GM19240 (cell line): ENCODE measurements around the gene TRABD2B.

Source experiments
- DNase-seq: peaks from one replicate; pipeline ENCODE4 v3.0.0; 2011; ENCODE audit warnings: low spot score; ENCODE audit not compliant: insufficient read length

Gene TRABD2B

DNA sequence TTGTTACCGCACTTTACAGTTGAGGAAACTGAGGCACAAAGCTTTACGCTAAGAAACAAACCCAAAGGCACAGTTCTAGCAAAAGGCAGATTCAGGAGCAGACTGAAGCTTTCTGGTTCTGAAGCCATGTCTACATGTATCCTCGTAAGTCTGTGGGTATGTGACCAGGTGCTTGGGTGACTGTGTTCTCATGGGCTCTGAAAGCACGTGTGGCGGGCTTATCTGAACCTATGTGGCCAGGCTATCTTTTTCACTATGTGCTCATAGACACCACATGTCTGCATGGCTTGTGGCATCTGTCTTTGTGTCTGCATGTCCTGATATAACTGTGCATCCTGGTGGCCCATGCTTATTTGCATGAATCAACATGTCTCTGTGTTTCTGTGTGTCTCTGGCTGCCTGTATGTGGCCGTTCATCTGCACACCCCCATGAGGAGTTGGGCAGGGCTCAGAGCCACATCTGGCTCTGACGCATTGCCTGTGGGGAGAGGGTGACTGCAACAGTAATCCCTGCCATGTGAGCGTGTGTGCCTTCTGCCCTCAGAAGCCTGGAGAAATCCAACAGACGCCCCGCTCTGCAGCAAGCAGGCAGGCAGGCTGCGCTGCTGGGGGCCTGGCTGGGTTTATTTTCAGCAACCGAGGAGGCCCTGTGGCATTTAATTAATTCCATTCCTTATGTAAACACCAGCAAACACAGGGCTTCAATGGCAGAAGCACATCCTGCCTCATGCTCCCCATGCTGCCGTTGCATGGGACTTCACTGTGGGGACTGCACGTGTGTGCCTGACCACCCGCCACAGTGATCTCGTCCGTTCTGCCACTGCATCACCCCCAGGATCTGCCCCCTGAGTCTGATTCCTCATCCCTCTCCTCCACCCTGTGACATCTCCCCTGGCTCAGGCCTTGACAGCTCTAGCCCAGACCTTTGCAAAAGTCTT, 115.4 kb downstream of the TRABD2B start:
- no peak for DNase-seq

DNA sequence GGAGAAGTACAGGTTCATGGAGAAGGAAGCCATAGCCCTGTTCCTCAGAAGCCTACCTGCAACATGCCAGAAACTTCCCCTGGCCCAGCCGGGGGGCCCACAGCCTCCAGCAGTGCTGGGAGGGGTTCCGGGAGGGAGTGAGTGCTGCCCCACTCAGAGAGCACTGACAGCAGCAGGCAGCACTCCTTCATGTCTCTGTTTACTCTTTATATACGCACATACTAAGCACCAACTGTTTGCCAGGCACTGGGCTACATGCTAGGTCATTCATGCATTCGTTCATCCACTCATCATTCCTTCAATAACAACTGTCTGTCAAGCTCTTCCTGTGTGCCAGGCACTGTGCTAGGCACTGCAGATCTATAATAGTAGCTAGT, 120.6 kb downstream of the TRABD2B start:
- no peak for DNase-seq

DNA sequence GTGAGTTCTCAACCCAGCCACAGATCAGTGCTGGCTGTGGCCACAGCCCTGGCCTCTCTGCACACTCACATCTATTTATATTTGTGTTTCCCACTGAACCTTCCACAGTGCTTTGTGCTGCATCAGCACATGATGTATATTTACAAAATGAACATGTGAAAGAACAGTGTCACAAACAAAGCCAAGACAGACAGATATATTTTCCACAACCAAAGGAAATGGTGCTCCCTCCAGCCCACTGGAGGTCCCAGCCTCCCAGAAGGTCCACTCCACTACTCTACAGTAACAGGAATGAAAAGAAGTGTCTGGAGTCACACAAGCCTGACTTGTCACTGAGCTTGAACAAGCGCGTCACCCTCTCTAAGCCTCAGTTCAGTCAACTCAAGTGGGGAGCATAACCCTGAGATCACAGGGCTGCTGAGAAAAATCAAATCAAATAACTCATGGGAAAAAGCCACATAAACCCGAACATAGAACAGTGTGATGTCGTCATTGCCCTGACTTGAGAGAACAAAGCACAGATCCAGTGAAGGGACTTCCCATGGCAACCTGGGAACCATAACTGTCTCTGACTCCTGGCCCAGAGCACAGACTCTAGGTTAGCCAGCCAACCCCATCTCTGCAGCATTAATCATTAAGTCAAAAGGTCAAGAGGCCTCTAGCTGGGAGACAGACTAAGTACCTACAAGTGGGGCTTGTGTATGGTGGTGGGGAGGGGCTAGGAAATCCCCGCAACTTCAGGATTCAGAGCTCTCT, 121.2 kb downstream of the TRABD2B start:
- no peak for DNase-seq

DNA sequence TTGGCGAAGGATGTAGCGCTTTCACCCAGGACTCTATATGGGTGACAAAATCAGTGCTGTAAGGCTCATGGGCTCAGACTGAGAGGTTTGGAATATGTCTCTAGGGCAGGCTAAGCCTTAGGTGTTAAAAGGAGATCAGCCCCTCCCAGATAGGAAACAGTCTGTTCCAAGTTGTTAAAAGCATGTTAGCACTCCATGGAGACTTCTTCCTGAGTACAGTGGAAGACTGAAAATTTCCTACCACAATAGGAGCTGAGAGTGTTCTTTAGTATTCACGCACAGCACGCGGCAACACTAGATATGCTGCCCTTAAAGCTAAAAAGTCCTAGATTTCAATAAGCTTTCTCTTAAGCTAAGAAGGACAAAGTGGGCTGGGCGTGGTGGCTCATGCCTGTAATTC, 122.1 kb downstream of the TRABD2B start:
- DNase-seq, result no peak

DNA sequence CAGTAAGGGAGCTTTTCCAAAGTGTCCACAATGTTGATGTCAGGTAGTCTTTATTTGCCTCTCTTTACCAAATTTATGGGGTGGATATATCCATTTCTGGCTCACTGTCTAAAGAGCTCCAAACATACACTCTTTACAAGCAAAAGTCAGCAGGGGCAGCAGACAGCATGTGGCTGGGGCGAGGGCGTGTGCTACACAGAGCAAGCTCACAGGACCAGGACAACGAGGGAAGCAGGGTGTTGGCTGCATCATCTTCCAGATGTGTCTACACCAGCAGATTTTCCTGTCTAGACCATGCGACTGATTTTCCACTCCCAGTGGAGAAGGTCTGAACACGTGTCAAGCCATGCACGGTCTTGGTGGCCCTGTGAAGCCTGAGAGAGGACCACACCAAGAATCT, 123.8 kb downstream of the TRABD2B start:
- no peak for DNase-seq

DNA sequence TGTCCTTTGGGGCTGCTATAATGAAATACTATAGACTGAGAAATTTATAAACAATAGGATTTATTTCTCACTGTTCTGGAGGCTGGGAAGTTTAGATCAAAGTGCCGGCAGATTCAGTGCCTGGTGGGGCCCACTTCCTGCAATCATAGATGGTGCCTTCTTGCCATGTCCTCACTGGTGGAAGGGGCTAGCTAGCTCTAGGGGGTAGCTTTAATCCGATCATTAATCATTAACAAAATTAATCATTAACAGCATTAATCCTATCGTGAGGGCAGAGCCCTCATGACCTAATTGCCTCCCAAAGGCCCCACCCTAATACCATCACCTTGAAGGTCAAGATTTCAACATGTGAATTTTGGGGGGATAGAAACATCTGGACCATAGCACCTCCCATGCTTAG, 124.3 kb downstream of the TRABD2B start:
- no peak for DNase-seq

DNA sequence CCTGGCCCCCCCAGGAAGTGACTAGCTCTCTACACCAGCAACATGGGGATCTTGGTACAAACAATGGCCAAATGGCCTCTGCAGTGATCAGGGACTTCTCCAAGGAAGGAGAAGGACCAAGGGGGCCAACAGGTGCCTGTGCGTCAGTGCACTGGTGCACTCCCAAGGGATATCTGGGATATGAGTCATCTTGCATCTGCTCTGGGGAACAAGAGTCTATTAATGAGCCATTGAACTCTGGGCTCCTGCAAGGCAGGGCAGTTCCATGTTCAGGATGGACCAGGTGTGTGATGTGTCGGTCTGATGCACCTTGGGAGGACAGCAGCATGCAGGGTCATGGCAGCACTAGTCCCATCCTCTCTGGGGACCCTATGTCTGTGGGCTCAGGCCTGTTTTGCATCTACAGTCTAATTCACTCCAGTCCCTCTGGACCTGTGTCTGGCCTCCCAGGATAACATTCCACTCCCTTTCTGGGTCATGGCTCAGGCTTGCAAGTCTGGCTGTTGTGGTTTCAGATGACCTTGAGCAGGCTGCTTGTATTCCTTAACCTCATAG, 125.3 kb downstream of the TRABD2B start:
- no peak for DNase-seq

DNA sequence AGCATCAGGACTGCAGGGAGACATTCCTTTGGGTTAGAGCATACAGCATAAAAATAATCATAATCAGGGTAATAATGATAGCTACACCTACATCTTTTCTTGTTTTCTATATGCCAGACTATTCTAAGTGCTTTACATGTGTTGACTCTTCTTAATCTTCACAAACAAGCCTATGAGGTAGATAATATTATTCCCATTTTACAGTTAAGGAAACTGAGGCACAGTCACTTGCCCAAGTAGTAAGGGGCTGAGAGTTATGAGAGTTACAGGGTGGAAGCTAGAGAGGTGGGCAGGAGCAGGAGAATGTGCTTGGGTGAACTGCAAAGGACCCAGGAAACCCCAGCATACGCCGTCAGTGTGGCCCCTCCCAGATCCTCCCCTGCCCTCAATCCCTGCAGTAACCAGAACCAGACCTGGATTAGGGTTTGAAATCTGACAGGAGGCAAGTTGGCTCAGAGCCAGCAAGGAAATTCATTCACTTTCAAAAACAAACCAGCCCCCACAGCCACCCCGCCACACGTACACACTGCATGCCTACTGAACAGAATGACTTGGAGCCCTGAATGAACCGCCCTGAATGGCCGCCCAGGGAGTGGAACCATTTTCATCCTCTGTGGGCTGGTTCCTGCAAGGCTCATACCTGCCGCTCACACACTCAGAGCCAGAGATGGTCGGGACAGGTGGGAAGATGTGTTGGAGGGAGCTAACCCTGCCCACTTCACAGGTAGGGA, 126.1 kb downstream of the TRABD2B start:
- DNase-seq, result no peak

DNA sequence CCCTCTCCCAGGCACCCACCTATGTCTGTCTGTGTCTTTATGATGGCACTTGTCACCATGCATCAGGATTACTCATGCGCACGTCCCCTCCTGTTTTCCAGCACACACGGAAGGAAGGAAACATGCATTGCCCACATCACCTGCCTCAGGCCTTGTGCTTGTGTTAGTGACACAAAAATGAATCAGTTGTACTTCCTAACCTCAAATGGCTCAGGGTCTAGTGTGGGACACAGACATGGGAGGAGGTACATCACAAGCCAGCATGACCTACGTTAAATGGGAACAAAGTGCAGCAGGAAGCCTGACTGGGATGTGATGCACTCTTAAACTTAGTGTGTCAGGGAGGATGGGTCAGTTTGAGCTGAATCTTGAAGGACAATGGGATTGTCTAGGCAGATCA, 126.7 kb downstream of the TRABD2B start:
- no peak for DNase-seq

DNA sequence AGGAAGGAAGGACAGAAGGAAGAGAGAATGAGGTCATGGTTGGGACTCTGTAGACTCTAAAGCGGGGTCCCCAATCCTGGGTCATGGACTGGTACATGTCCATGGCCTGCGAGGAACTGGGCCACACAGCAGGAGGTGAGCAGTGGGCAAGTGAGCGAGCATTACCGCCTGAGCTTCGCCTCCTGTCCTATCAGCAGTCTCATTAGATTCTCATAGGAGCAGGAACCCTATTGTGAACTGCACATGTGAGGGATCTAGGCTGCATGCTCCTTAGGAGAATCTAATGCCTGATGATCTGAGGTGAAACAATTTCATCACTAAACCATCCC, 128.9 kb downstream of the TRABD2B start:
- DNase-seq, result no peak

DNA sequence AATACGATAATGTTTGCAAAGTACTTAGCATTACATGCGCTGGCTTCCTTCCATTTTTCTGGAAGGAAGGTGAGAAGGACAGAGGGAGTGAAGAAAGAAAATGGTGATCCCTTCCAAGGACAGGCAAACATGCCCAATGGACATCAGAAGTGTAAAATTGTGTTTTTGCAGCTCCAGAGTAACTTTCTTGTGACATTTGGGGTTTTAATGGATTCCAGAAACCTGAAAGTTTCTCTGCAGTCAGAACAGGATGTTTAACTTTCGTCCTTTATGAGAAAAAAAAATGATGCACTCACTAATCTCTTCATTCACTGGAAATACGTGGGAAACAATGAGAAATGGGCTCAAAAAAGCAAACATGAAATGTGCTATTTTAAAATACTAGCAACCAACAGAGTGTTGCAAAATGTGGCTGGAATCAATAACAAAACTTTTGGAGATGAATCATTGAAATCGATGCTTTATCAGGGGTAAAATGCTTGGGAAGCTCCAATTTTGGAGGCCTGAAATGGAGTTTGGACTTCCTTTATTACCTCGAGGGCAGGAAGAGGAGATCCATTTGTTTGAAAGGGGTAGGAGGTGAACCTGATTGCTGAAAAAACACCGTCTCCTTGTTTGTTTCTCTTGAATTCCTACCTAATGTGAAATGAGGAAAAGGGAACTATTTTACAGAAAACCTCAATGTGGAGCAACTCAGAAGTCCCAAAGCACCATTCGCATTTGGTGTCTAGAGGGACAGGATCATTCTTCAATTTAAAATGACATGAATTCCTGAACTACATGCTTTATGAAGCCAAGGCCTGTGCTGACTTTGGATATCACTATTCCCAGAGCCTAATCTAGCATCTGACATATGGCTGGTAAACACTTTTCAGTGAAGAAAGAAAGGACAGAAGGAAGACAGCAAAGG, 129.5 kb downstream of the TRABD2B start:
- no peak for DNase-seq

DNA sequence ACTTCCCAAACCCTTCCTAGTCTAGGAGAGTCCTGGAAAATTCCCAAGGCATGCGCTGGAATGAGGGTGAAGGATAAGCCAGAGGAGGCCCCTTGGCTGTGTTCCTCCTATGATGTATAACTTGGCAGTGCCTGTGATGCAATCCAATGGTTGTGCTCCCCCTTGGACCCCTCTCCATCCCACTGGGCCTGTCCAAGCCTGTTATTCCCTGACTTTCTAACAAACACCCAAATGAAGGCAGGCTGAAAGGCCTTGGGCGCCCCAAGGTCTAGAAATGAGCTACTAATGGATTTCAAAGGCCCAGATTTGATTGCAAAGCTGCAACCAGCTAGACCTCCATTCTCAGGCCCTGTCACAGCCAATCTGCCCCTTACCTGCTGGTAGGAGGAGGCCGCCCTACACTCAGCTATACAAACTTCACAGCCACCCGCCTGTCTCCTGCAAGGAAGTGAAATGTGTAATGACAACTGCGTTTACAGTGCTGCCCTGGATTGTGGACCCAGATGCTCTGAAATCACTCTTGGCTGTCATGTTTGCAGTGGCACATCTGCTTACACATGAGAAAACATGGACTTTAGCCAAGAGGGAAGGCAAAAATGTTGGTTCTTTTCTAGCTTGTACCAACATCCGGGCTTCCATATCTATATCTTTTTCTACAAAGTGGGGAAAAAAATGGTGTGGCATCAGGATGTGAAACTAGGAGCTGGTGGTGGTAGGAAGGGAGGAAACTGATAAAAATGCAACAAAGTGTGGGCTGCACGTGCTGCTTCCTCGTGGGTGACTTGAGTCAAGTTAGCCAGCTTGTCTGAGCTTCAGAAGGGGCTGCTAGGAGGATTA, 130.4 kb downstream of the TRABD2B start:
- DNase-seq, result no peak

DNA sequence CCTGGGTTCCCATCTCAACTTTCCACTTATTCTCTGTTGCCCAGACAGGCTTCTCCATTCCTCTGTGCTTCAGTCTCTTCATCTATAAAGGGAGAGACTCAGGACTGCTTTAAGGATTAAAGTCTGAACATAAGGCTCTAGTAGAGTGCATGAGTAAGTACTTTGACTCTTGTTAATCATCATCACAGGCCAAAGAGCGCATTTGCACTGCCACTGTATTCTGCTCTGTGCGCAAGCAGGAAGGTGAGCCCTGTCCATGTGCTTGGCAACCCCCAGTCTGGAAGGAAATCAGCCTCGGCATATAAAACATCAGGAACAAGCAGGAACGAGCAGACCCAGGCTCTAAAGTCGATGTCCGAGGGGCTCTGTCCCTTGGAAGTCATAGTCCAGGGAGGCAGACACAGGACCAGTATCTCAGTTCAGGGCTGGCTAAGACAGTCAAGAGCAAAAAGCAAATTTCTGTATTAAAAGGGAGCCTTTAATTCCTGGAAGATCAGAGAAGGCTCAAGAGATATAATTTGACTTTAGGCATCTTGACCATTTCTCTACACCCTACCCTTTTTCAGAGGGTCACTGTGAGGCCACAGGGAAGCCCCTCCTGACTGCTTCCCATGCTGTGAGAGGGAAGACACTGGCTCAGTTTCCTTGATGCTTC, 131.2 kb downstream of the TRABD2B start:
- DNase-seq, result no peak

DNA sequence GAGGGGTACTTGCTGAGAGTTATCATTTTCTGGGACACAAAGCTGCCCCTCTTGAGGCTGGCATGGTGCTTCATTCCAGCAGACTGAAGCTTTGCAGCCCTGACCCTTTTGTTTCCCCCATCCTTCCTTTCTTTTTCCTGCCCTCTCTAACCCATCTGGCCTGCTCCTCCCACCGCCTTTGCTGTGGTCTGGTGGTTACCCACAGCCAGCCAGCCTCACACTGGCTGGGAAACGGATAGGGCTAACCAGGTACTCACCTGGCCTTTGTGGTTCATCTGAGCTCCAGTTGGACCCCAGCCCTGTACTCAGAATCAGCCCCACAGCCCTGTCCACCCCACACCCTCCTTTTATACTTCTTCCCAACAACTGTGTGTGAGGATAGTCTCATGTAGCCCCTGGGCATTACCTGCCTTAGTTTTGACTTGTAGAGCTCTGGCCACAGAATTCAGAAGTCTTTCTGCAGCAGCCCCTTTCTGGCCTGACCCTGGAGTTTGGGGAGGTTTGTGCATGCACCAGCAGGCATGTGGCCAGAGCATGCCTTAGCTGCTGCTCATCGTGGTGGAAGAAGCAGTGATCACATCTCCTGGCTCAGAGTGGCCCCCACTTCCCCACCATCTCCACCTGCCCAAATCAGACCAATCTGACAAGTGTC, 138.0 kb downstream of the TRABD2B start:
- no peak for DNase-seq

DNA sequence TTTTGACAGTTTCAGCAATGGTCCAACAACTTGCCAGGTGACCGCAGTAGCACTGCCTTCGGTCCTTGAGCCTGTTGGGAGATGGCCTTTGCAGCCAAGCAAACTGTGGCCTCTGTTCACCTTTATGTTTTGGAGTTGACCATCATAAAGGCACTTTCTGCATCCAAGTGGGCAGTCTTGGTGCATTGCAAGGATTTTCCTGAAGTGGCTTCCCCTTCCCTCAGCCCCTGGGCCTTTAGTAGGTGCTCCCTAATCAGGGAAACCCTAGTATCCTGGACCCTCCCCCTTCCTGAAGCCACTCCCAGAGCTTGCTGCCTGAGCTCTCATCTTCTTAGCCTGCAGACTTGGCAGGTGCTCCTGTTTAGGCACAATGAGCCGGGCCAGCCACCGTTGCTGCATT, 140.2 kb downstream of the TRABD2B start:
- no peak for DNase-seq

DNA sequence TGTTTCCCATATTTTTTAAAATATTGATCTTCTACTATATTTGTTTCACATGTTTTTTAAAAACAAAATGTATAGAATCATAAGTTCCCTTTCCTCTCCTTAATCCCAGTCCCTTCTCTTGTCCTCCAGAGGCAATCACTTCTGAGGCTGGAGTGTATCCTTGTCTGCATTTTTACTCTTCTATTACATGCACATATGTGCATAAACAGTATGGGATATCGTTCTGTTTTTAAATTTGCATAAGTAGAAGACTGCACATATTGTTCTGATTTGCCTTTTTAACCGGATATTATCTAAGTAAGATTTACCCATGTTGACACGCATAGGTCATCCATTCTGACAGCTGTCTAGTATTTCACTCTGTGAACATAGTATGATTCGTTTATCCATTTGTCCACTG, 142.0 kb downstream of the TRABD2B start:
- DNase-seq, result no peak

DNA sequence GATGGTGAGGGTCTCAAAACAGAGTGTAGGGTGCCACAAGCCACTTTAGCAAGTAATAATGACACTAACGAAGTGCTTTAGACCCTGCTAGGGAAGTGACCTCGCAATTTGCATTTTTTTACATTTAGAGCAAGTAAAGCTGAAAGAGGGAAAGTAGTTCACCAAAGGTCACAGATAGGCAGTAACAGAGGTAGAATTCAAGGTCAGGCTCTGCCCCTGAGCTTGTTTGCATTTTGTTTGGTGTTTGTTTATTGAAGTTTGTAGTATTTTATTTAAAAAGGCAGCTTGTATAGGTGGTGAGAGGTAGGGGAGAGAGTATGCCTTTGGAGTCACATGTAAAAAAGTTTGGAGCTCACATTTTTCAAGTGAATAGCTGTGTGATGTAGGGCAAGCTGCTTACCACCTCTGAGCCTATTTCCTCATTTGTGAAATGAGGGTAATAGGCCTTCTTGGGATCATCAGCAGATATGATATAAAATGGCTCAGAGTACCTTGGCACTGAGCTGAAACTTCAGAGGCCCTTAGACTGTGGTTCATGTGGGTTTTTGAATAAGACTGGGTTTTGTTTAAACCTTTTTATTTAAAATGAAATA, 142.5 kb downstream of the TRABD2B start:
- DNase-seq, result no peak

DNA sequence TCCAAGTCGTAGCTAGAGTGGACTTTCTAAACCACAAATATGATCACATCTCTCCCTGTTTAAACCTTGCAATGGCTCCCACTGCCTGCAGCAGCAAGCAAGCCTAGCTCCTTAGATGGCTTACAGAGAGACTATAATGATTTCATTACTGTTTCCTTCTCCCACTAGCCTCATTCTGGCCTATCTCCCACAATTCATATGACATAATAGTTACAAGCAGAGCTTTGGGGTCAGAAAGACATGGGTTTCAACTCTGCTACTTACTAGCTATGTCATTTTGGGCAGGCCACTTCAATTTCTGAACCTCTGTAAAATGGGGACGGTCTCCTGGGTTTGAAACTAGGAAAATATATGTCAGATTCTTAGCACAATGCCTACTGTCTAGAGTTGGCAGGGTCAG, 143.3 kb downstream of the TRABD2B start:
- no peak for DNase-seq

DNA sequence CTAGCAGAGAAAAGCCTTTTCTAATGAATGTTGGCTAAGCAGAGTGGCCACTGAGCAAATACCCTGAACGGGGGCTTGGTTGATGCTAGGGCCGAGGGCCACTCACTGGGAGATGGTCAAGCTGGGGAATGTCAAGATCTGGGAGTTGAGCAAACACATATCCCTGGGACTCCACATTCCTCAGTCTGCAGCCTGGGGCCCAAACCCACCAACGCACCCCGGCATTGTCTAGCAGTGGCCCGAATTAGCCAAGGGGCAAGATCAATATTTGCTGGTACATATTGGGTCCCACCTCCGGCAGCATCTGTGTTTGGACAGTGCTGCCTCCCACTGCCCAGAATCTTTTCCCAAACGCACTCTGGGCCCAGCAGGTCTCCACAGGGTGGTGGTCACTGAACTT, 144.1 kb downstream of the TRABD2B start:
- no peak for DNase-seq
